Hematopoietic multipotent progenitor cell treated with erythropoietin and hydrocortisone succinate and interleukin-3 and kit ligand, for 6 days (in vitro differentiated cells): ENCODE measurements around the gene CCDC6.
A peak's percentile ranks its signal among the peaks of the same experiment; 100 is the strongest.
"Not testable (repeated sequence)": the region's sequence is repeated elsewhere in the genome, so short reads cannot be mapped to it uniquely, and the experiment has no call there.

Experiments
- DNase-seq: peaks from one replicate; pipeline ENCODE4 v3.0.0-alpha.2; 2015

CCDC6 gene

DNA sequence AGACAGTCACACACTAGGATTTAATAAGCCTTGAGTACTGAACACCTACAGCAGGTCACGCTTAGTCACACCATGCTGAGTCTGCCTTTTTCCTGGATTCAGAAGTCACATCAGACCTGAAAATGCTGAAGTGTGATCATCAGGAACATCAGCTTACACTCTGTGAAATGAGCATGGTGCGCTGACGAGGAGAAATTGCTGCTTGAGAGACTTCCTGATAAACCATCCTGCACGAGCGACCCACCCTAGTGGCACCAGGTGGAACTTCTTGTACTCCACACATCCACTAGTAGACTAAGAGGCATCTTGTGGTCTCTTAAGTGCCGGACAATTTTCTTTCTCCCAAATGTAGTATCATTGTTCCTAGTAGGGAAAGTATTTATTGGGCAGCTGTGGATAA, 101.3 kb downstream of the CCDC6 start:
- DNase-seq, result peak; percentile 69

DNA sequence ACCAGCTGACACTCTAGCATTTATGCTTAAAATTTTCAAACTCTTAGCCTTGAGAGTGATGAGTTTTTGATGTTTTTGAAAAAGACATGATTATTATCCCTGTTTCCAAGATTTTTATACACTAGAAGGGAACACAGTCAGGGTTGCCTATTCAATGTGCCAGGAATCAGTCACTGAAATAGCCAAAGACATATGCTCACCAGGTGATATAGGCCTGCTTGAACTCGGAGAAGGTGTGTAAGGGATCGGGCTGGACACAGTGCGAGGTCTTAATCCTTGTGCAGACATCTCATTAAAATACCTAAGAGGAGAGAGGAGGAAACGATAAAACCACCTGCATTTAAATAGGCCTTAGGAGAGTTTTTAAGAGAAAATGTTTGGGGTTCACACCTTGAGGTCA, 102.1 kb downstream of the CCDC6 start:
- no peak for DNase-seq

DNA sequence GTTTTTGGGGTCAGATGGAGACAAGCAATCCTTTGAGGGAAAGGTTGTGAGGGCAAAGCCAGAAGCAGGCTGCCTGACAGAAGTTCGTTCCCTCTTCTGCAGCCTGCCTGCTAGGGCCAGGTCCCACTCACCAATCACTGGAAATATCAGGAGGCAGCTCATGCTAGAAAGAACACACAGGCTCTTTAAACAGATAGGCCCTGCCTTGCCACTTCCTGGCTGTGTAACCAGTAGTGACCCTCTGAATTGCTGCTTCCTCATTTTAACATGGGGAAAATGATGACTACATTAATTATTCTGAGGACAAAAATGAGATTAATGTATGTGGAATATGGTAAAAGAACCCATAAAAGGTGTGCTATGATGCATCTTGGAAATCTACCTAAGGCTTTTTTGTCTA, 102.6 kb downstream of the CCDC6 start:
- DNase-seq, result peak; percentile 67

DNA sequence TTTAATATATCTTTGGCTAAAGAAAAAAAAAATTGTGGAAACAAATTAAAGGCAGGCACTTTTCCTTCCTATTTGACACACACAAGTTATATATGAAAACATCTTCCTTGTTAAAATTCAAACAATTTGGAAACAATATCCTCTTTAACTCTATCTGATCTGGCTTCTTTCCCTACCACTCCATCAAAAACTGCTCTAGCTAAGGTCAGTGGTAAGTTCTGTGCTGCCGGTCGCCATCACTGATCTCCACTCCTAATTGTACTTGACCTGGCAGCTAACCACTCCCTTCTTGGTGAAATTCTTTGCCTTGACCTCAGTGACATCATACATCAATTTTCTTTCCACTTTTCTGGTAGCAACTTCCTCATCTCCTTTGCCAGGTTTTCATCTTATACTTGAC, 105.2 kb downstream of the CCDC6 start:
- no peak for DNase-seq

DNA sequence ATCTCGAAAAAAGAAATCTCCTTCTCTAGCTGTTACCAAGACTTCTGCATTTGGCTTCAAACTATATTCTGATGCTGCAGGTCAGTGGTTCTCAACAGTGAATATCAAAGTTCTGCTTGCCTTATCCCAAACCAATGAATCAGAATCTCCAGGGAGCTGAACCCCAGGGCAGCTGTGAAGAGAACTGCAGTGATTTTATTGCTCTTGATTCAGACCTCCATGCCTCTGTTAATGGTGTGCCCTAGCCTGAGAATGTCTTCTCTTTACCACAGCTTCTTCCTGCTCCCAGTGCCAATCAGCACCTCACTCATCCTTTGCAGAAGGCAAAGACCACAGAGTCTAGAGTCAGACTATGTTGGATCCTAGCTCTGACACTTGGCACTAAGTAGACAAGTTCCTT, 106.9 kb downstream of the CCDC6 start:
- no peak for DNase-seq

DNA sequence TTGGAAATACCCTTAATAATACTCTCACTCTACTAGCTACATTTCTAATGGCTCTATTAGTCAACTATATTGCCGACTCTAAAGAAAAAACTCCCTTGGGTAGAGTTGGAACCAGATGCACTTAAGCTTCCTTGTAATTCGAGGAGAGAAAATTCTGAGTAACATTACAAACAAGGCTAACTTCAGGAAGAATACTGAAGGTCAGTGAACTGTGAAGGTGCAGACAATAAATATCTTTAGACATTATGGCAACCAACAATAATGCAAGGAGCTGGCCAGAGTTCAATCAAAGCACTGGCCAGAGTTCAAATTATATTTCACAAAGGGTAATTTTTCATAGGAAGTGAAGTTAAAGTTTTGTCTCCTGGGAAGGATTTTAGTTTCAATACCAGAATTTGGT, 112.4 kb downstream of the CCDC6 start:
- no peak for DNase-seq

DNA sequence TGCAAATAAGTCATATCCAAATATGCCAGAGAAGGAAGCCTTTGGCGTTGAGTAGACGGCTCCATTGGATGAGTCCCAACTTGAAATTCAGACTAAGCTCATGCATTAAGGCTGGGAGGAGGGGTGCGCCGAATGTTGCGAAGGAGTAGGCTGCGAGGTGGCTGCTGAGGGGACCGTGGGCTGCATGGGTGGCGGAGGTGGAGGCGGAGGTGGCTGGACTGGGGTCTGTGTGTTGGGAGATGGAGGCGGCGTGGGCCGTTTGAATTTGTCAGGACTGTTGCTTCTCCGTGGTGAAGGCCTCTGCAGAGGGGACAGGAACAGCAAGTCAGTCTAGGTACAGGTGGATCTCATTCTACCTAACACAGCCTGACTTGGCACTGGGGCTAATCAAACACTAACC, 113.5 kb downstream of the CCDC6 start:
- DNase-seq, result no peak

DNA sequence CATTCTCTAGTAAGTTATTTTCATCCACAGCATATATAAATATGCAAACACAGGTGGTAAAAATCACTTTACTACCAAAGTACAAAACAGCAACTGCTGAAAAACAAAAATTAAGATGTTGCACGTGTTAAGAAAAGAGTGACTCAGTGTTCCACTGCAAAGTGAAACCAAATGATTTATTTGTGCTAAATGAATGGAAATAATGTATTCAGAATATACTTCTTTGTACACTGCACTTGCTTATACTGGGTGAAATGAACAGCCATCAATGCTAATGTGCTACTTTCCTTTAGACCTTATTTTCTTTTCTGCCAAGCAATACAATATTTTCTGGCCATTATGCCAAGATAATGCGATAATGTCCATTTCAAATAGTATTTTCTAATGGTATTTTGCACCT, 114.8 kb downstream of the CCDC6 start:
- DNase-seq, result no peak

DNA sequence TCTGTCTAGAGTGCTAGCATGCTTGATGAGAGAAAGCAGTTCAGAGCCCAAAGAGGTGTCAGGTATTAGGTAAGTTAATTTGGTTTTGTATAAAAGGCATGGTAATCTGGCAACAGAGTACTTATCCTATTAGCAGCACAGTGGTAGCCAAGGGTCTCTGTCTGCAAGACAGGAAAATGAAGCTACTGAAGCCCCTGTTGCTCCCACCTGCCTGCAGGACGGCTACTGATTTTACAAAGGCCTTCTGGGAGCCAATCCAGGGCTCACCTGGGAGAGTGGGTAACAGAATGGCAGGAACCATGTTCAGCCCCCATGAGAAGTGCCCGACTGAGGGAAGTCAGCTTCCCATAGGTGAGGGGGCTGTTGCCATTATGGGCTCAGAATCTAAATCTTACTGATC, 116.3 kb downstream of the CCDC6 start:
- DNase-seq, result not testable (repeated sequence)

DNA sequence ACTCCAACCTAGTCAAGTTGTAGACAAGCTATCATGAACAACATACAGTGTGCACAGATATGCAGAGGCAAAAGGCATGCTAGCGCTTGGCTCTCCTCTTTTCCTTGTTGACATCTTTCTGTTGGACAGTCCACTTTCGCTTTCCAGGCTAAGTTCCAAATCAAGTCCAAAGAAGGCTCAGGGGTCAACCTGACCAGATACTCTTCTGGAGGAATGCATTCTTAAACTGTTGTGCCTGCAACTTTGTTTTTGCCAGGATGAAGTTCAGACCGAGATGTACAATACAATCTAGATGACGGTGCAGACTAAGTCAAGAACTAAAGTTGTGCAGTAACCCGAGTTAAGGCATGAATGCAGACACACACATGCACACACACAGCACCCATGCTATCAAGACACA, 117.4 kb downstream of the CCDC6 start:
- DNase-seq, result not testable (repeated sequence)

DNA sequence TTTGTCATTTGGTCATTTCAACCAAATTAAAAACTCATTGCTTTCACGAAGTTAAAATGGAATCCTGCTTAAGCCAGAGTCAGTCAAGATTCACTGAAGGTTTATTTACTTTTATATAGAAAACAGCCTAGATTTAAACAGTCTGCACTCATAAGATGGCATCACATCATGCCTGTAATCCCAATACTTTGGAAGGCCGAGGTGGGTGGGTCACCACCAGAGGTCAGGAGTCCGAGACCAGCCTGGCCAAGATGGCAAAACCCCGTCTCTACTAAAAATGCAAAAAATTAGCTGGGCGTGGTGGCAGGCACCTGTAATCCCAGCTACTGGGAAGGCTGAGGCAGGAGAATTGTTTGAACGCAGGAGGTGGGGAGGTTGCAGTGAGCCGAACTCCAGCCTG, 119.3 kb downstream of the CCDC6 start:
- DNase-seq, result not testable (repeated sequence)

DNA sequence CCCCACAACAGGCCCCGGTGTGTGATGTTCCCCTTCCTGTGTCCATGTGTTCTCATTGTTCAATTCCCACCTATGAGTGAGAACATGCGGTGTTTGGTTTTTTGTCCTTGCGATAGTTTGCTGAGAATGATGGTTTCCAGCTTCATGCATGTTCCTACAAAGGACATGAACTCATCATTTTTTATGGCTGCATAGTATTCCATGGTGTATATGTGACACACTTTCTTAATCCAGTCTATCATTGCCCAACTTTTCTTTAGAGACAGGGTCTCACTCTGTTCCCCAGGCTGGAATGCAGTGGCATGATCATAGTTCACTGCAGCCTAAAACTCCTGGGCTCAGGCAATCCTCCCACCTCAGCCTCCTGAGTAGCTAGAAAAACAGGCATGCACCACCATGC, 120.9 kb downstream of the CCDC6 start:
- not testable (repeated sequence) for DNase-seq

DNA sequence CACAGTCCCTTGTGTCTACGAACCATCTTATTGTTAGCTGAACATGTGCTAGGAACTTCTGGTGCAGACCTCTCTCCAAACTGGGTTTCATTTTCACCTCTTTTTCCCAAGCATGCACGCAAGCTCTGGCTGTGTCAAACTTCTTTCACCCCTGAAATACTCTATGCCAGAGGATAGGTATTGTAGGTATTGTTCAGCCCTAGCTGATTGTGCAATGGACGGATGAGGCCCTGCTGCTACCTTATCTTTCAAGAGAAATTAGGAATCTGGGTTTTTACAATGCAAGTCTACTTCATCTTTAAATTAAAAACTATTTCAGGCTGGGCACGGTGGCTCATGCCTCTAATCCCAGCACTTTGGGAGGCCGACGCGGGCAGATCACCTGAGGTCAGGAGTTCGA, 124.8 kb downstream of the CCDC6 start:
- no peak for DNase-seq

DNA sequence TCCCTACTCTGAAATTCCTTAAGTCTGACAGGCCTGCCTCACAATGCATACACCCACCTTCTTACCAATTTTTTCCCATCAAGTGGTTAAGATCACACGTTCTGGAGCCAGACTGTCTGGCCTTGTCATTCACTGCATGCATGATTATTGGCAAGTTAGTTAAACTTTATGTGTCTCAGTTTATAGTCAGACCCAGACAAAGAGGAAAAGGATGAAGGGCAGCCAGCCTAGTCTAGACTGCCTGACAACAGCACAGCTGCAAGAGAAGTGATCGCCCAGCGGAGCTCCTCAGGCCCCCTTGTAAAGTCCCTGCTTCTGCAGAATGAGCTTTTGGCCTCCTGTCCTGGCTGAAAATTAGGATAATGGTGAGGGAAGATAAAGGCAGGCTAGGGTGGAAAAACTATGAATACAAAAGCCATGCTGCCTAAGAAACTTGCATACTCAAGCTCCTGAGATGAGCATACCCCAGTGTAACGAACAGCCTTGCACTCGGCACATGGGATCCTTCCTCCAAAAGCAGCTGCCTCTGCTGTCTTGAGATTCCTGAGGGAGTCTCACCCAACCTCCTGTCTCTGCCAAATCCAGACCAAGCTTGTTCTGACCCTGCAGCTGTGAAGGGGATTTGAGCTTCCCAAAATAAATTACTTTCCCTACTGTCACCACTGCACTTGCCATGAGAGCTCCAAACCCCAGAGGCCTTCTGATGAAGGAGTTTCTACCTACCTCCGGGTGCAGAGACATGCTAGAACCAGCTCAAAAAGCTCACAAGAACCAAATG, 126.4 kb downstream of the CCDC6 start:
- no peak for DNase-seq

DNA sequence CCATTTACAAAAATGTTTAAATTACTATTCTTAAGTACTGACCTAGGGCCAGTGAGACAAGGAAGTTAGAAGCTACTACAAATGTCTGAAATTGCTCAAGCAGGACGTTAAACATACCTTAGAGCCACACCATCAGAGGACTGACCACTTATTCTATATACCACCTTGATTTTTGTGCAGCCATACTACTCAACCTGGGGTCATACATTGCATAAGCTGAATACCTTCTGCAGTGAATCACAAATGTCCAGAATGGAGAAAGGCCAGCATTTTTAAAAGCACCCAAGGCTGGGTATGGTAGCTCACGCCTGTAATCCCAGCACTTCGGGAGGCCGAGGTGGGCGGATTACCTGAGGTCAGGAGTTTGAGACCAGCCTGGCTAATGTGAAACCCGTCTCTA, 131.9 kb downstream of the CCDC6 start:
- DNase-seq, result no peak

DNA sequence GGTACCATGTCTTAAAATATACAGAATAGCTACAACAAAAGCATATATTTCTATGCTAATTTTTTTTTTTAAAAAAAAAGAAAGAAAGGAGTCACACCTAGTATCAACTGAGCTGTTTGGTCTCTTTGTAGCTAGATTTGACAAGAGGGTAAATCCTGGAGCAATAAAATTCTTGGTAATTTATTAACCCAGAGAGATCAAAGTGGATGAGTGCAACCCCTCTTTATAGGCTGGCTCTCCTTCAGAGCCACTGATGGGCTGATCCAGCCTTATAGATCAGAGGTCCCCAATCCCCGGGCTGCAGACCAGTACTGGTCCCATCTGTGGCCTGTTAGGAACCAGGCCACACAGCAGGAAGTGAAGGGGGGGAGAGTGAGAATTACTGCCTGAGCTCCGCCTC, 133.3 kb downstream of the CCDC6 start:
- DNase-seq, result no peak

DNA sequence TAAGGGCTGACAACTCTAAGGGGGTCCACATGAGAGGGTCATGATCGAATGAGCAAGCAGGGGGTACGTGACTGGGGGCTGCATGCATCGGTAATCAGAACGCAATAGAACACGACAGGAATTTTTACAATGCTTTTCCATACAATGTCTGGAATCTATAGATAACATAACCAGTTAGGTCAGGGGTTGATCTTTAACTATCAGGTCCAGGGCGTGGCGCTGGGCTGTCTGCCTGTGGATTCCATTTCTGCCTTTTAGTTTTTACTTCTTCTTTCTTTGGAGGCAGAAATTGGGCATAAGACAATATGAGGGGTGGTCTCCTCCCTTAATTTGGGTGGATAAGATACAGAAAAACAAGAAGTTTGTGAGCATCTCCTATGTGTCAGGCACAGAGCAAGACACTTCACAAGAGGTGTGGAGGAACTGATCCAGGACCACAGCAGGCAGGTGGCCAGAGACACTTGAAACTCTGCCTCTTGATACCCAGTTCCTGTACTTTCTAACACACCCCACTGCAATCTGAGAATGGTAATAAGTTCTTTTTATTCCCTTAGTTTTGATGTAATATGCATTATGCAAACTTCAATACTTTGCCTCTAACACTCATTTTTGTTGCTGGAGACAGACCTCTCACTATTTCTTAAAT, 135.1 kb downstream of the CCDC6 start:
- peak; percentile 12 for DNase-seq

DNA sequence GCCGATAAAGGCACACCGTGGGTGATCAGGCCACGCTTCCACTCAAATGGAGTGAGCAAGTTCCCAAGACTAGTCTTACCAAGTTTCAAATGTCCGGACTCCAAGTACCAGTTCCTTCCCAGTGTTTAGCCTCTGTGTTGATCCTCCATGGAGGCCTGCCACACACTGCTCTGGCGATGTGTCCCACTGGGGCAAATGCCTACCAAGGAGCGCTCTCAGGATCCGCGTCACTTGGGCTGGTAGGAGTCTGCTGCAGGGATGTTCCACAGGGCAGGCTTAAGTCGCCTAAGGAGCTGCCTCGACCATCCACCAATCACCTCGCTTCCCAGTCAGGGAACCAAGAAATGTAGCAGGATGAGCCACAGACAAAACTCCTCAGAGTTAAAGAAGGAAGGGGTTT, 135.7 kb downstream of the CCDC6 start:
- no peak for DNase-seq

DNA sequence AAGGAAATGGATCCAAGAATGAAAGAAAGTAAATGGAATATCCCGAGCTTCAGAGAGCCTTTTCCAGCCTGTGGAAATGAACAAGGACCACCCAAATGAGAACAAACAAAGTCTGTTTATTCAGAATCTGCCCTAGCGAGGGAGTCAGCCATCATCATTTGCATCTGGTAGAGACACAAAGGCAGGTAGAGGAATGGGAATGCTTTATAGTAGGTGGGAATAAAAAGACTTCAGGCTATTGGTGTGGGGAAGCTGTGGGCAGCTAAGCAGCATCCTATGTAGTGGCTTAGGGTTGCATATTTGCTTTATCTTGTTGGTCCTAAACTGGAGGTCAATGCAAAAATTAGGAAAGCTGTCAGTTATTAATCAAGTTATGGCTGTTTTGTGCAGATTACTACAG, 143.9 kb downstream of the CCDC6 start:
- no peak for DNase-seq

DNA sequence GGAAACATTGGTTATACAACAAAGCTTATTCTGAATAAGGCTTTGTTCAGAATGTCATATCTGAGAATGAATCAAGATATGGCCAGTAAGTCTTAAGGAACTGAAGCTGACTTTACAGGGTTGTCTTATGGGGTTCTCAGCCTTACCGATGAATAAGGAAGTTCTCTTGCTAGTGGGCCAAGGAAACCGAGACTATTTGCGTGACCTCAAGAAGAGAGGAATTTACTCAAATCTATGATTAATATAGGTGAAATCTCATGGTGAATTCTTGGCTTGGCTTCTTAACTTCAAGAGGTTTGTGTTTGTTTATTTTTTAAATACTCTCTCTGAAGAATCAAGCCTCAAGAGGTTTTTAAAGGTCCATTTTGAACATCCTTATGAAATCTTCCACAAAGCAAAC, 148.4 kb downstream of the CCDC6 start:
- no peak for DNase-seq

DNA sequence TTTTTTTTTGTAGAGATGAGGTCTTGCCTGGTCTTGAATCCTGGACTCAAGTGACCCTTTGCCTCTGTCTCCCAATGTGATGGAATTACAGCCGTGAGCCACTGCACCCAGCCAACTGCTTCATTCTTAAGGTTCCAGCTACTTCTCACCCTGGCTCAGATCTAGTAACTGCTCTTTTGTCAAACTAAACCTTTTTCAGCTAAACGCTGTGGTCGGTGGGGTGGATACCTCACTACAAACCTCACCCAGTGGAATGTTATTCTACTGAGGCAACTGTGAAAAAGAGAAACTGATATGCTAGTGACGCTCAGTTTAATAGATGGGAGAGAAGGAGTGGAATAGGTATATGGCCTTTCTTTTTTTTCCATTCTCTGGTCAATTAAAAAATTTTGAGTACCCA, 151.4 kb downstream of the CCDC6 start:
- DNase-seq, result no peak

DNA sequence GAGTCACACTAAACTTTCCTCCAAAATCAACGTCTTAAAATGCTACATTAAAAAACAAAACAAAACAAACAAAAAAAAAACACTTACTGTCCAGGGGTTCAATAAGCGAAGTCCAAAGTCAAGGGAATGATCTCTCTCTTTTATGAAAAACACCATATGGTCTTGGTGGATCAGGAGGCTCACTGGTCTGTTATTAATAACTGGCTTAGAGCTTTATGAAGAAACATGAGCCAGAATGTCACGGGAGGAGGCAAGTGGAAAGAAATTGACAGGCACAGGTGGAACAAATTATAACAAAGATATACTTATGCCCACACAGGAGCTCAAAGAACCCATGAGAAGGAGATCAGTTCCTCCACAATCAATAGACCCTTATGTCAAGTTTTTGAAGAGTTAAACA, 153.1 kb downstream of the CCDC6 start, which contains the start of gene MRLN:
Gene MRLN, minus strand, starts transcription at position 189 of the 400 bp plus-strand sequence.
- DNase-seq, result no peak

DNA sequence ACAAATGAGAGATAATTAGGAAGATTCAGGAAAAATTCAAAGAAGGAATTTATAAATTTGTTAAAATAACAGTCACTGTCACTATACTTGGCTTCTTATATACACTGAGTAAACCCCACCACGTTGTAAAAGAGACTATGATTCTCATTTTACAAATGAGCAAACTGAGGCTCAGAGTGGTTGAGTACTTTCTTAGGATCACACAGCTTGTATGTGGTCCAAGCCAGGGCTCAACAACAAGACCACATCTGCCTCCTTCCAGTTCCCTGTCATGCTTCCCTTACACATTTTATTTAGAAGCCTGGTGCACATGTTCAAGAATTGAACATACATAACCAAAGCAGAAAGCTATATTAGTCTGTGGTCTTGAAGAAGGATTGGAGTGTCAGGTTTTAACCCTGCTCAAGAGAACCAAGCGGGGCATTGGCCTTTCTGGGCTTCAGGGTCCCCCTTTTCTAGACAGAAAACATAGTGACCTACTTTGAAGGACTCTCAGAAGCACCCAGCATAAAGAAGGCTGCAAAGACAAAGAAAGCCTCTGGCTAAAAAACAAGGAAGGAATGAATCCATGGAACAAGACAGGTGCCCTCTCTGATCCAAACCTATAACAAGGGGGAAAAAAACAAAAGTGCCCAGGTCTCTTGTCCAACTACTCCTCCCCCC, 153.9 kb downstream of the CCDC6 start:
- no peak for DNase-seq
